Endothelial cell (in vitro differentiated cells): Measurements from ENCODE around the gene CCDC106. TPM values are rescaled to one million over a fixed set of nuclear protein-coding genes. Genes with fewer than 3 reads are reported as not detected.

Source experiments
- DNase-seq: peaks from one replicate; pipeline ENCODE4 v3.0.0; 2021; ENCODE audit warnings: low spot score
- H3K27ac Mint-ChIP-seq: one replicate; pipeline ENCODE4 v1.8.0; 2021; ENCODE audit warnings: mixed read lengths, inconsistent platforms; ENCODE audit not compliant: unreplicated experiment
- H3K27me3 Mint-ChIP-seq: one replicate; pipeline ENCODE4 v1.8.0; 2021; ENCODE audit warnings: mild to moderate bottlenecking, moderate library complexity, mixed read lengths, inconsistent platforms; ENCODE audit not compliant: unreplicated experiment
- H3K36me3 Mint-ChIP-seq: one replicate; pipeline ENCODE4 v1.8.0; 2021; ENCODE audit warnings: mild to moderate bottlenecking, low read depth, mixed read lengths, inconsistent platforms; ENCODE audit not compliant: unreplicated experiment
- H3K4me1 Mint-ChIP-seq: one replicate; pipeline ENCODE4 v1.8.0; 2021; ENCODE audit warnings: mild to moderate bottlenecking, mixed read lengths, inconsistent platforms; ENCODE audit not compliant: unreplicated experiment
- H3K4me3 Mint-ChIP-seq: one replicate; pipeline ENCODE4 v1.8.0; 2021; ENCODE audit warnings: mild to moderate bottlenecking, mixed read lengths, inconsistent platforms; ENCODE audit not compliant: unreplicated experiment
- H3K9me3 Mint-ChIP-seq: one replicate; pipeline ENCODE4 v1.8.0; 2021; ENCODE audit warnings: mixed read lengths, inconsistent platforms; ENCODE audit not compliant: unreplicated experiment
- total RNA-seq: library from RNA; stranded (reverse); fragmentation: NEBNext Ultra II Directional; extraction: Animal tissue kit (Norgen Biotek cat#: 25700); gene quantifications from one replicate; pipeline ENCODE4 v1.2.1, GENCODE V29; 2021; ENCODE audit not compliant: unreplicated experiment
- TF ChIP-seq, protein P1 (sequence below): fragments of 200-600 bp; sonication (generic); IDR thresholded peaks from one replicate; pipeline ENCODE4 v1.5.0; 2021; ENCODE audit warnings: antibody characterized with exemption; ENCODE audit not compliant: unreplicated experiment

The CCDC106 gene
- total RNA-seq, 1 donor from 2014 or later: 20.1 TPM

DNA sequence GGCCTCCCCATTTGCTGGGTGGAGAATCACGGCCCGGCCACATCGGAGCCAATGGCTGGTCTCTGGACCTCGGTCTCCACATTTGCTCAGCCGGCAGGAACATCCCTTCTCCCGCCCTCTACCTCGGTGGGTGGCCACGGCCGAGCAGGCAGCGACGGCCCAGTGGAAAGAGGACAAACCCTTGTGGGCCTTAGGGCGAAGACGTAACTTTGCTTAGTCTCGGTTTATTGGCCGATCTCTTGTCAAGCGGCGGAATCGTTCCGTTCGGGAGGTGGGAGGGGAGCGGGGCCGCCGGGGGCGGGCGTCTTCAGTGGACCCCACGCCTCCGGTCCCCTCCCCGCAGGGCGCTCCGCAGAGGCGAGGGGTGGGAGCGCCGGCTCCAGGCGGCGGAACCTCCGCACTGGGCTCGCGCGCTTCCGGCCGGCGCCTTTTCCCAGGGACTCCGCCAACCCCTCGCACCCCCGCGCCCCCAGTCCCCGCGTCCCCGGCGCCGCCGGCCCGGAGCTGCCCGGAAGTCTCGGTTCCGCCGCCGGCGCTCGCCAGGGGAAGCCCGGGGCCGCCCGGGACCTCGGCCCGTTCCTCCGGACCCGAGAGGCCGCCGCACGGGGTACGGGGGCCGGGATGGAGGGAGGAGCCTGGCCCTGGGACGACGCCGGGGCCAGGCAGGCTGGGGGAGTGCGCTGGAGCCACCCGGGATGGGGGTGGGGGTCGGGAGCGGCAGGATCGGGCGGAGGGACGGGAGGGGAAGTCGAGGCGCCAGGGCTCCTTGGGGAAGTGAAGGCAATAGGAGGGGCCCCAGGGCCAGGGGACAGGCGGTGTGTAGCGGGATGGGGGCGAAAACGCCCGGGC, 7.2 kb upstream of the CCDC106 start, which contains the start of gene ZNF580:
ZNF580 (plus strand) TSS at position 426 of the 849 bp plus-strand sequence. CDS start 1,507 bp downstream, outside the sequence.
- DNase-seq: peak; percentile 49
- H3K9me3 Mint-ChIP-seq: no peaks in the 10 kb centered on the region

DNA sequence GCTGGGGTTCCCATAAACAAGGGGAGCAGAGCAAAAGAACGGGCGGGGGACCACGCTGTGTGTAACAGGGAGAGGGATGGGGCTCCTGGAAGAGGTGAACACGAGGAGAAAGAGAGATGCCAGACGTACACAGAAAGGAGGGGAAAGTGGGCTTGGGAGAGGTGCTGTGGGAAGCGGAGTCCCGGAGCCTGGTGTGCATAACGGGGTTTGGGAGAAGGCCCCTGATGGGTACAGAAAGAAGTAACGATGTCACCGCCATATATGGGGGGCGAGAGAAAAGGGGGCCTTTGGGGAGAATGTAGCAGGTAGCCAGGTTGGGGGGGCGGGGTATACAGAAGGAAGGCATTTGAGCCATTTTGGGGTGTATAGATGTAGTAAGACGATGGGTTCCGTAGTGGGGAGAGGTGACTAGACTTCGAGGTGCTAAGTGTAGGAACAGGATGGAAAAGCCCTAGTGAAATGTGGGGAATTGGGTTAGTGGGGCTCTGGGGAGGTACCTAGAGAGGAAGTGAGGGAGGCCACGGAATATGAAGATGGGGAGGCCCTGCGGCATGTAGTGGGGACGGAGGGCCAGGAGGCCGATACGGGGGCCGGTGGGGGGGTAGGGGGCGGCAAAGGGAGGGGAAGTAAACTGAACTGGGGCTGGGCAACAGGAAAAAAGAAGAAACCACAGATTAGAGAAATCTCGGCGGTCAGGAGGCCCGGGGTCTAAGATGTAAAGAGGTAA, 6.4 kb upstream of the CCDC106 start:
- no peak for DNase-seq
- peak overlapping the region; percentile 93 for H3K4me3 Mint-ChIP-seq
- H3K36me3 Mint-ChIP-seq: peaks cover 24% of the 10 kb centered on the region
- peaks cover 22% of the 10 kb centered on the region for H3K27me3 Mint-ChIP-seq
- H3K27ac Mint-ChIP-seq: peak overlapping the region; percentile 76
- H3K9me3 Mint-ChIP-seq: no peaks in the 10 kb centered on the region
- TF ChIP-seq, protein P1, sequence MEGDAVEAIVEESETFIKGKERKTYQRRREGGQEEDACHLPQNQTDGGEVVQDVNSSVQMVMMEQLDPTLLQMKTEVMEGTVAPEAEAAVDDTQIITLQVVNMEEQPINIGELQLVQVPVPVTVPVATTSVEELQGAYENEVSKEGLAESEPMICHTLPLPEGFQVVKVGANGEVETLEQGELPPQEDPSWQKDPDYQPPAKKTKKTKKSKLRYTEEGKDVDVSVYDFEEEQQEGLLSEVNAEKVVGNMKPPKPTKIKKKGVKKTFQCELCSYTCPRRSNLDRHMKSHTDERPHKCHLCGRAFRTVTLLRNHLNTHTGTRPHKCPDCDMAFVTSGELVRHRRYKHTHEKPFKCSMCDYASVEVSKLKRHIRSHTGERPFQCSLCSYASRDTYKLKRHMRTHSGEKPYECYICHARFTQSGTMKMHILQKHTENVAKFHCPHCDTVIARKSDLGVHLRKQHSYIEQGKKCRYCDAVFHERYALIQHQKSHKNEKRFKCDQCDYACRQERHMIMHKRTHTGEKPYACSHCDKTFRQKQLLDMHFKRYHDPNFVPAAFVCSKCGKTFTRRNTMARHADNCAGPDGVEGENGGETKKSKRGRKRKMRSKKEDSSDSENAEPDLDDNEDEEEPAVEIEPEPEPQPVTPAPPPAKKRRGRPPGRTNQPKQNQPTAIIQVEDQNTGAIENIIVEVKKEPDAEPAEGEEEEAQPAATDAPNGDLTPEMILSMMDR: no peak
- peaks cover 29% of the 10 kb centered on the region for H3K4me1 Mint-ChIP-seq

More for the DNA sequence above, 7.2 kb upstream of the CCDC106 start, which contains the start of gene ZNF580:
- H3K4me1 Mint-ChIP-seq: peaks cover 37% of the 10 kb centered on the region
- H3K27me3 Mint-ChIP-seq: peaks cover 24% of the 10 kb centered on the region
- peak within 1 kb of the TSS; percentile 93 for H3K4me3 Mint-ChIP-seq
- H3K36me3 Mint-ChIP-seq: peaks cover 26% of the 10 kb centered on the region
- TF ChIP-seq, protein P1: no peak
- H3K27ac Mint-ChIP-seq: peak within 1 kb of the TSS; percentile 70

DNA sequence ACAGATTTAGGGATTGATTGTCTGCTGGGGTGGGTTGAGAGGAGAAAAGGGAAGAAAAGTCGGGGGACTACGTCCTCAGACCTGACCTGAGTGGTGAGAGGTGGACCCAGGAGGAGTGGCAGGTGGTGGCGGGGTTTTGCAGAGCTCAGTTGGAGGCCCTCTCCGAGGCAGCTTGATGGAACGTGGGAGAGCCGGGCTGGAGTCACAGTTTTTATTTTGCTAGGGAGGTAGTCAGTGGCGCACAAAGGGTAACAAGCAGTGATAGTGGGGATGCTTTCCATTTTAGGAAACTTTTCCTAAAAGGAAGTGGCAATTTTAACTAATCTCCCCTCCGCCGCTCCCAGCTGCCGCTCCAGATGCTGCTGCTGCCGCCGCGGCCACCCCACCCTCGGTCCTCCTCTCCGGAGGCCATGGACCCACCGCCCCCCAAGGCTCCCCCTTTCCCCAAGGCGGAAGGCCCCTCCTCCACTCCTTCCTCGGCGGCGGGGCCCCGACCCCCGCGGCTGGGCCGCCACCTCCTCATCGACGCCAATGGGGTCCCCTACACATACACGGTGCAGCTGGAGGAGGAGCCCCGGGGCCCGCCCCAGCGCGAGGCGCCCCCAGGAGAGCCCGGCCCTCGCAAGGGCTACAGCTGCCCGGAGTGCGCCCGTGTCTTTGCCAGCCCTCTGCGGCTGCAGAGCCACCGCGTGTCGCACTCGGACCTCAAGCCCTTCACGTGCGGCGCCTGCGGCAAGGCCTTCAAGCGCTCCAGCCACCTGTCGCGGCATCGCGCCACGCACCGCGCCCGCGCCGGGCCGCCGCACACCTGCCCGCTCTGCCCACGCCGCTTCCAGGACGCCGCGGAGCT, 5.6 kb upstream of the CCDC106 start:
- H3K9me3 Mint-ChIP-seq: no peaks in the 10 kb centered on the region
- H3K4me1 Mint-ChIP-seq: peaks cover 31% of the 10 kb centered on the region
- H3K36me3 Mint-ChIP-seq: peaks cover 31% of the 10 kb centered on the region
- H3K27ac Mint-ChIP-seq: peak overlapping the region; percentile 76
- DNase-seq: no peak
- peak overlapping the region; percentile 93 for H3K4me3 Mint-ChIP-seq
- H3K27me3 Mint-ChIP-seq: peaks cover 28% of the 10 kb centered on the region
- TF ChIP-seq, protein P1: no peak

DNA sequence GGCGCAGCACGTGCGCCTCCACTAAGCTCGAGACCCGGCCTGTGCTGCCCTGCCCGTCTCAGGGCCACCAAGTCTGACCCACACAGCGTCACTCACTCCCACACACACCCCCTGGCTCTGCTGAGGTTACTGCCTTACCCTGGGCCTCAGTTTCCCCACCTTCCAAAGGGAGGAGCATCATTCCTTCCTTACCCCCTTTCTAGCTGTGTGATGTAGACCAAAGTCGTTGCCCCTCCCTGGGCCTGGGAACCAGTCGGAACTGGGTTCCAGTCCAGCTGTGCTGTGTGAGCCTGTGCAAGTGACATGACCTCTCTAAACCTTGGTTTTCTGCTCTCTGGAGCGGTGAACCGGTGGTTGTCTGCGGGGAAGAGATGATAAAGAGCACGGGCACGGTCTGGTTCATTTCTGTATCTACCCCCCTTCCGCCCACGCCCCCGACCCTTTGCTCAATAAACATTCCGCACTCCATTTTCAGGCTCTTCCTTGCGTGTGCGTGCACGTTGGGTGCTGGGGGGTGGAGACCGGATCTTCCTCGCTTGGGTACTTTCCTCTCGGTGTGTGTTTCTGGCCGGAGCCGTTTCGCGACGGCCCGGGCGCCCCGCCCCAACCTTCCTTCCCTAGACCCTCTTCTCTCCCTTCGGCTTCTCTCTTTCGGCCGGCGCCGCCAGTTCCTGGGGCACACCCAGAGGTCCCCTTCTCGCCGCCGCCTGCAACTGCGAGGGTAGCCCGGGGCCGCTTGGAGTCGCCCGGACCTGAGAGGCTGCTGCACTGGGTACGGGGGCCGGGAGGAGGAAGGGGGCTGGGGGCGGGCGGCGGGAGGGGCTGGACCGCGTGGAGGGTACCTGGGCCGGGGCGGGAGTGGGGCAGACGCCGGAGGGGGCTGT, 4.8 kb upstream of the CCDC106 start, which contains the start of gene ZNF581:
ZNF581 (plus strand) TSS at position 647 of the 884 bp plus-strand sequence. CDS start 923 bp downstream, outside the sequence.
- Mint-ChIP-seq H3K4me3 (peak within 1 kb of the TSS; percentile 93), H3K4me1 (peaks cover 31% of the 10 kb centered on the region), H3K27me3 (peaks cover 27% of the 10 kb centered on the region), H3K27ac (peak within 1 kb of the TSS; percentile 62), H3K36me3 (peaks cover 26% of the 10 kb centered on the region), H3K9me3 (no peaks in the 10 kb centered on the region)
- TF ChIP-seq, protein P1: no peak
- peak; percentile 65 for DNase-seq
